GM08714 (cell line): ENCODE data around the gene HOXA3.
A peak's percentile ranks its signal among the peaks of the same experiment; 100 is the strongest.

ENCODE experiments used
- H3K4me3 ChIP-seq: fragments of 200-500 bp; sonication (Bioruptor generic); 2 replicates; pipeline ENCODE4 v1.5.1; 2014; ENCODE audit warnings: mild to moderate bottlenecking, low read length, inconsistent platforms
- ZNF274 ChIP-seq: IDR thresholded peaks from 2 replicates; pipeline ENCODE4 v1.6.1; 2012; ENCODE audit warnings: mild to moderate bottlenecking, low read depth, low read length

The HOXA3 gene

DNA sequence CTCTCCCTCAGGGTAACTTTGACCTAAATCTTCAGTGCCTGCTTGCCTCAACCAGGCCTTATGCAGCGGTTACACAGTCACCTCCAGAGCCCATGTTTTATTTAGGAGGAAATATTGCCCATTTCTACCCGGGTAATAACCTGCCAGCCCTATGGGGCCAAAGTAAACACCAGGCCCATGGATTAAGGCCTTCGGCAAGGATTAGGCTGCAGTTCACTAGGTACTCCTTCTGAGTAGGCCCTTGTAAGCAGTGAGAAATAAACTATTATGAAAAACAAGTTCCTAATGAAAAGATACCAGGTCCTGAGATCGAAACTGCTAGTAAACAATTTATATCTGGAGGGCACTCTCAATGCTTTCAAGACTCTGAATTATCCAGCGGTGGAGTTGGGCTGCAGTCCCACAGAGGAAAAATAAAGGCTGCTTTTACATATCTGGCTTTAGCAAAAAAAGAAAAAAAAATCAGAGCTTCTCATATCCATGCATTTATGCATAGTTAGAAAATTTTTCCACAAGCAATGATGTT lies 25.5 kb upstream of the HOXA3 start:
- TF ChIP-seq ZNF274: no peak
- H3K4me3 ChIP-seq: no peak overlapping the region; the same call in 1 of the 2 replicates

- no peak overlapping the region for H3K4me3 ChIP-seq
- TF ChIP-seq ZNF274: no peak
Observed at GRCh38 chr7:27176962-27177794, 24.8 kb upstream of the HOXA3 start.

- H3K4me3 ChIP-seq: no peak overlapping the region
- no peak for TF ChIP-seq ZNF274
Observed at GRCh38 chr7:27176524-27176845, 24.1 kb upstream of the HOXA3 start.

- no peak for TF ChIP-seq ZNF274
Observed at GRCh38 chr7:27175626-27176523, 23.5 kb upstream of the HOXA3 start.

DNA sequence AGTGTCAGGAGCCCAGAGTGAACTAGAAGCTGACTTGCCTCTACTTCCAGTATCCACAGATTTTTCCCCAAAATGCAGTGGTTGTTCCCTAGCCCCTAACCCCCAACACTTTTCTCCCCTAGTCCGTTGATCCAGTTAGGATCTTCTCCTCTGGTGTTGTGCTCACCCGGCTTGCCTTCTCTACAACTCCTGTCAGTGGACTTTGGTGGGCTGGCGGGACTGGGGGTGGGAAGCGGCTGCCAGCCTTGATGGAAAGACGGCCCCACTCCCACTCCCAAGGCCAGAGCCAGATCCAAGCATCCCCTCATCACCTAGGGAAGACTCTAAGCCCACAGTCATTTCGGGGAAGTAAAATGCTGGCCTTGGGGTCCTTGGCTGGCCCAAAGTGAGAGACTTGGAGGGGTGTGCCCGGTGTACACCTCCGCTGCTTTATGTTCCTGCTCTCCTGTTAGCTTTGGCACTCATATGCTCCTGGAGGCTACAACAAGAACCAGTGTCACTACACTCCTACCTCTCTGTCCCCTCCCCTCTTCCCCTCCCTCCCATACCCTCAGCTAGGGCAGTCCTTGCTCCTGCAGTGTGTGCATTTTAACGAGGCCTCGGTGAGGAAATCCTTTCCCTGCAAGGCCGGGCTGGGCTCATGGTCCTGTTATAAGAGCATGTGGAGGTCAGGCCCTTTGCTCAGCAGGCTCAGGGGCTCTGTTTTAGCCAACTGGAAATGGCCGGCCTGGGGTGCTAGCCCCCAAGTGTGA lies 22.7 kb upstream of the HOXA3 start:
- no peak for TF ChIP-seq ZNF274
- no peak overlapping the region for H3K4me3 ChIP-seq

More at GRCh38 chr7:27175626-27176523, 23.5 kb upstream of the HOXA3 start:
- no peak overlapping the region for H3K4me3 ChIP-seq

- peak within 1 kb of the TSS; percentile 8; the same call in 1 of the 2 replicates for H3K4me3 ChIP-seq
- no peak for TF ChIP-seq ZNF274
Observed at GRCh38 chr7:27173956-27174873, 21.8 kb upstream of the HOXA3 start, which contains the start of gene HOXA10. Gene HOXA10, minus strand, starts transcription at chr7:27174320. Its CDS starts 14 bp downstream, at chr7:27174306.

- H3K4me3 ChIP-seq: peak overlapping the region; percentile 8; the same call in 1 of the 2 replicates
- no peak for TF ChIP-seq ZNF274
Observed at GRCh38 chr7:27173511-27173955, 21.1 kb upstream of the HOXA3 start.

GRCh38 chr7:27172823-27173510 lies 20.6 kb upstream of the HOXA3 start:
- TF ChIP-seq ZNF274: no peak
- peak overlapping the region; percentile 8; the same call in 1 of the 2 replicates for H3K4me3 ChIP-seq

GRCh38 chr7:27172315-27172774 lies 20.0 kb upstream of the HOXA3 start:
- no peak for TF ChIP-seq ZNF274
- H3K4me3 ChIP-seq: no peak overlapping the region

DNA sequence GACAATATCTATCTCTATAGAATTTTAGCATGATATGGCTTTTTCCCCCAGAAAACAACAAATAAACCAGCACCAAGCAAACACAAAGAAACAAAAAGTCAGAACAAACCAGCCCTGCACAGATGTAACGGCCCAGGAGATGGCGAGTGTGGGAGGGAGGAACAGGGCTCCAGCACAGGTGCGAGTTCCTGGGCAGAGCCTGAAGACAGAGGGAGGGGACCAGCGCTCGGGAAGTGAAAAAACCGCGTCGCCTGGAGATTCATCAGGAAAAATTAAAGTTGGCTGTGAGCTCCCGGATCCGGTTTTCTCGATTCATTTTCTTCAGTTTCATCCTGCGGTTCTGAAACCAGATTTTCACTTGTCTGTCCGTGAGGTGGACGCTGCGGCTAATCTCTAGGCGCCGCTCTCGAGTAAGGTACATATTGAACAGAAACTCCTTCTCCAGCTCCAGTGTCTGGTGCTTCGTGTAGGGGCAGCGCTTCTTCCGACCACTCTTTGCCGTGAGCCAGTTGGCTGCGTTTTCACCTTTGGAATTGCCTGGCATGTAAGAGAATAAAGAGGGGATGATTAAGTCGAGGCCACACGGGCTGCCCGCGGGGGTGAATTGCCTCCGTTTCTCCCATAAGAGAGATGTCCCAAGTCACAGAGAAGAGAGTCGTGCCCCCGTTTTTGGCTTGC lies 19.4 kb upstream of the HOXA3 start:
- H3K4me3 ChIP-seq: no peak overlapping the region; the same call in 1 of the 2 replicates
- no peak for TF ChIP-seq ZNF274

DNA sequence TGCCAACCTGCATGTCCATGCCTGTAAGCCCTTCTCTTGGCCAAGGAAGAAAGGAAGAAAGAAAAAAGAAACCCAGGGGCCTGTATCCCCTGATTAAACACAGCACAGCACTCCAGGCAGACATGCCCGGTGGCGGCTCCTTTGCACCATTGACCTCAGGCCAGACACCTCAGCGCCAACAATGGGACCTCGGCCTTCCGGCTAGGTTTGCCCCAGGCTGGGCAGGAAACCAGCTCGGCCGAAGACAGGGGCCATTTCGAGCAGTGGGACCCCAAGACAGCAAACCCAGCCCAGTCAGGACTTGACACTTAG lies 18.9 kb upstream of the HOXA3 start:
- TF ChIP-seq ZNF274: no peak
- H3K4me3 ChIP-seq: no peak overlapping the region; the same call in 1 of the 2 replicates
